ENCODE measurements around the gene CCL20. TPM values are rescaled to one million over a fixed set of nuclear protein-coding genes. Genes with fewer than 3 reads are reported as not detected.

CCL20 gene
- total and polyA plus RNA-seq, 2 of the 13 experiments (the other 11 are each of a cell fraction or from before 2014, with no cell fraction given): 223 to 903 TPM

- intact Hi-C loops (cut with micrococcal nuclease; ENCODE audit: unreplicated experiment): loop anchor here (1.0 kb wide), 4 partner anchors 45 to 205 kb away; partner anchors contain the start of gene CCL20
- Histone ChIP-seq H3K9ac (ENCODE audit: insufficient read depth, low read depth, low read length) (no peak overlapping the region), H4K20me1 (ENCODE audit: insufficient read depth, low read length) (no peaks in the 10 kb centered on the region)
- TF ChIP-seq ZNF20 (CRISPR knock-in tag; IDR thresholded peaks at IDR 0.05) (no peak), FOXO1 (CRISPR knock-in tag; IDR thresholded peaks at IDR 0.05) (no peak), ZEB1 (IDR thresholded peaks at IDR 0.05; ENCODE audit: insufficient replicate concordance, low read depth) (no peak), FOSL2 (CRISPR knock-in tag; IDR thresholded peaks at IDR 0.05) (peak; percentile 91), STAG1 (CRISPR knock-in tag; IDR thresholded peaks at IDR 0.05) (peak; percentile 18; the same call in 1 of the 2 replicates), TEAD3 (CRISPR knock-in tag; optimal IDR thresholded peaks at IDR 0.05; ENCODE audit: borderline replicate concordance) (peak; percentile 46), EP300 (IDR thresholded peaks at IDR 0.05; ENCODE audit: low read depth in 2 of 2, low read length in 2 of 2) (peak in 1 of 2 experiments; percentile 49; a peak in 1 of 4 replicates), EP300 (CRISPR knock-in tag; IDR thresholded peaks at IDR 0.05; ENCODE audit: borderline replicate concordance) (no peak), ZNF17 (CRISPR knock-in tag; IDR thresholded peaks at IDR 0.05) (no peak), GTF3A (CRISPR knock-in tag; conservative IDR thresholded peaks at IDR 0.05) (no peak)
- TF ChIP-seq, protein P1, sequence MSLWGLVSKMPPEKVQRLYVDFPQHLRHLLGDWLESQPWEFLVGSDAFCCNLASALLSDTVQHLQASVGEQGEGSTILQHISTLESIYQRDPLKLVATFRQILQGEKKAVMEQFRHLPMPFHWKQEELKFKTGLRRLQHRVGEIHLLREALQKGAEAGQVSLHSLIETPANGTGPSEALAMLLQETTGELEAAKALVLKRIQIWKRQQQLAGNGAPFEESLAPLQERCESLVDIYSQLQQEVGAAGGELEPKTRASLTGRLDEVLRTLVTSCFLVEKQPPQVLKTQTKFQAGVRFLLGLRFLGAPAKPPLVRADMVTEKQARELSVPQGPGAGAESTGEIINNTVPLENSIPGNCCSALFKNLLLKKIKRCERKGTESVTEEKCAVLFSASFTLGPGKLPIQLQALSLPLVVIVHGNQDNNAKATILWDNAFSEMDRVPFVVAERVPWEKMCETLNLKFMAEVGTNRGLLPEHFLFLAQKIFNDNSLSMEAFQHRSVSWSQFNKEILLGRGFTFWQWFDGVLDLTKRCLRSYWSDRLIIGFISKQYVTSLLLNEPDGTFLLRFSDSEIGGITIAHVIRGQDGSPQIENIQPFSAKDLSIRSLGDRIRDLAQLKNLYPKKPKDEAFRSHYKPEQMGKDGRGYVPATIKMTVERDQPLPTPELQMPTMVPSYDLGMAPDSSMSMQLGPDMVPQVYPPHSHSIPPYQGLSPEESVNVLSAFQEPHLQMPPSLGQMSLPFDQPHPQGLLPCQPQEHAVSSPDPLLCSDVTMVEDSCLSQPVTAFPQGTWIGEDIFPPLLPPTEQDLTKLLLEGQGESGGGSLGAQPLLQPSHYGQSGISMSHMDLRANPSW (CRISPR knock-in tag; IDR thresholded peaks at IDR 0.05; ENCODE audit: borderline replicate concordance): no peak
- TF ChIP-seq, protein P2, sequence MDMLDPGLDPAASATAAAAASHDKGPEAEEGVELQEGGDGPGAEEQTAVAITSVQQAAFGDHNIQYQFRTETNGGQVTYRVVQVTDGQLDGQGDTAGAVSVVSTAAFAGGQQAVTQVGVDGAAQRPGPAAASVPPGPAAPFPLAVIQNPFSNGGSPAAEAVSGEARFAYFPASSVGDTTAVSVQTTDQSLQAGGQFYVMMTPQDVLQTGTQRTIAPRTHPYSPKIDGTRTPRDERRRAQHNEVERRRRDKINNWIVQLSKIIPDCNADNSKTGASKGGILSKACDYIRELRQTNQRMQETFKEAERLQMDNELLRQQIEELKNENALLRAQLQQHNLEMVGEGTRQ (IDR thresholded peaks at IDR 0.05; ENCODE audit: low read depth, low read length): no peak
- TF ChIP-seq, protein P2 (CRISPR knock-in tag; IDR thresholded peaks at IDR 0.05; ENCODE audit: borderline replicate concordance): no peak
- TF ChIP-seq, protein P3, sequence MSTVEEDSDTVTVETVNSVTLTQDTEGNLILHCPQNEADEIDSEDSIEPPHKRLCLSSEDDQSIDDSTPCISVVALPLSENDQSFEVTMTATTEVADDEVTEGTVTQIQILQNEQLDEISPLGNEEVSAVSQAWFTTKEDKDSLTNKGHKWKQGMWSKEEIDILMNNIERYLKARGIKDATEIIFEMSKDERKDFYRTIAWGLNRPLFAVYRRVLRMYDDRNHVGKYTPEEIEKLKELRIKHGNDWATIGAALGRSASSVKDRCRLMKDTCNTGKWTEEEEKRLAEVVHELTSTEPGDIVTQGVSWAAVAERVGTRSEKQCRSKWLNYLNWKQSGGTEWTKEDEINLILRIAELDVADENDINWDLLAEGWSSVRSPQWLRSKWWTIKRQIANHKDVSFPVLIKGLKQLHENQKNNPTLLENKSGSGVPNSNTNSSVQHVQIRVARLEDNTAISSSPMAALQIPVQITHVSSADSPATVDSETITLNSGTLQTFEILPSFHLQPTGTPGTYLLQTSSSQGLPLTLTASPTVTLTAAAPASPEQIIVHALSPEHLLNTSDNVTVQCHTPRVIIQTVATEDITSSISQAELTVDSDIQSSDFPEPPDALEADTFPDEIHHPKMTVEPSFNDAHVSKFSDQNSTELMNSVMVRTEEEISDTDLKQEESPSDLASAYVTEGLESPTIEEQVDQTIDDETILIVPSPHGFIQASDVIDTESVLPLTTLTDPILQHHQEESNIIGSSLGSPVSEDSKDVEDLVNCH (CRISPR knock-in tag; IDR thresholded peaks at IDR 0.05): no peak
Measured at GRCh38 chr2:227862741-227863588, 49.3 kb downstream of the CCL20 start.

More at GRCh38 chr2:227862741-227863588, 49.3 kb downstream of the CCL20 start:
- peak; percentile 54 for DNase-seq (ENCODE audit: low spot score)
- in situ Hi-C loops (cut with HindIII; ENCODE audit: extremely low pct_ligation_motif_present, low pct_unique_long_range_greater_than_20kb): loop anchor here (5.0 kb wide), 1 partner anchor 96 kb away; no protein-coding TSS in a partner anchor
- Histone ChIP-seq H3K27ac (ENCODE audit: extremely low read length, insufficient read depth, low read length) (no peak overlapping the region), H3K9me3 (ENCODE audit: low read length) (no peaks in the 10 kb centered on the region), H3K79me2 (ENCODE audit: insufficient read depth, low read length) (no peaks in the 10 kb centered on the region), H3K4me3 (replicated peaks in 1 of 3; ENCODE audit: insufficient read depth in 1 of 3, low read depth in 2 of 3, low read length in 3 of 3) (peak overlapping the region in 1 of 3 experiments; percentile 27; a peak in 2 of 6 replicates), H2AFZ (ENCODE audit: low read length) (no peak overlapping the region), H3K4me2 (ENCODE audit: low read depth, low read length) (peak overlapping the region; percentile 67), H3K4me1 (ENCODE audit: insufficient read depth, low read length) (peaks cover 27% of the 10 kb centered on the region), H3K36me3 (replicated peaks in 1 of 2; ENCODE audit: control insufficient read depth in 1 of 2, insufficient read depth in 2 of 2, low read length in 2 of 2) (no peaks in the 10 kb centered on the region), H3K27me3 (ENCODE audit: control insufficient read depth in 1 of 2, insufficient read depth in 2 of 2, low read length in 2 of 2) (peaks cover 5 to 32% of the 10 kb centered on the region in 2 experiments; a peak in 4 of 5 replicates)
- ChIA-PET POLR2A (interaction anchor here (1.0 to 2.0 kb wide), 4 partner anchors 42 to 49 kb away, joined by 3 to 18 read pairs (median 11); partner anchors contain the start of gene CCL20), CTCF (ENCODE audit: low intra/inter-chr PET ratio, low total read pairs) (interaction anchor here (1.2 to 2.2 kb wide), 6 partner anchors 22 to 122 kb away, joined by 4 to 17 read pairs (median 6); partner anchors contain the start of gene CCL20)
- ATAC-seq: peak; percentile 81
- WGBS (ENCODE audit: low lambda C conversion rate): 9% methylated on average over 6 of the region's 7 CpGs
- BruUV-seq (replicated peaks): no TSS peak
- FAIRE-seq: no peak
